ENCODE measurements around the gene GJB2. TPM values are rescaled to one million over a fixed set of nuclear protein-coding genes. Genes with fewer than 3 reads are reported as not detected.

GJB2 gene
- total and polyA plus RNA-seq, 2 experiments from 2014 or later: not detected

DNA sequence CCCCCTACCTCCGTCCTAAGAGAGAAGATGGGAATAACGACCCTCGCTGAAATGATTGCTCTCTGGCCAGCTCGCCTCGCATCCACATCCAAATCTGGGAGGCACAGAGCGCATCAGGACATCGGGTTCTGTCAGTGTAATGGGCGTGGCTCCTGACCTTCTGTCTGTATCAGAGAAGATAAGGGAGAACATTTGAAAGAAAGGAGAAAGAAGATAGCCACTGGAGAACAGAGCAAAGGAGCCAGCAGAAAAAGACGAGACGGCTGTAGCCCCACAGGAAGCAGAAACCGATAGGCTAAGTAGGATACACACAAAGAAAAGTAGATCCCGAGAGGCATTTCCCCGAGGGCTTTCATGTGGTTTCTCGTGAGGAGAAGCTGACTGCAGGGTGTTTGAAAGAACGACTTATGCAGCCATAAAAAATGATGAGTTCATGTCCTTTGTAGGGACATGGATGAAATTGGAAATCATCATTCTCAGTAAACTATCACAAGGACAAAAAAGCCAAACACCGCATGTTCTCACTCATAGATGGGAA, 14.0 kb upstream of the GJB2 start (continued):
- TF ChIP-seq, protein P1, sequence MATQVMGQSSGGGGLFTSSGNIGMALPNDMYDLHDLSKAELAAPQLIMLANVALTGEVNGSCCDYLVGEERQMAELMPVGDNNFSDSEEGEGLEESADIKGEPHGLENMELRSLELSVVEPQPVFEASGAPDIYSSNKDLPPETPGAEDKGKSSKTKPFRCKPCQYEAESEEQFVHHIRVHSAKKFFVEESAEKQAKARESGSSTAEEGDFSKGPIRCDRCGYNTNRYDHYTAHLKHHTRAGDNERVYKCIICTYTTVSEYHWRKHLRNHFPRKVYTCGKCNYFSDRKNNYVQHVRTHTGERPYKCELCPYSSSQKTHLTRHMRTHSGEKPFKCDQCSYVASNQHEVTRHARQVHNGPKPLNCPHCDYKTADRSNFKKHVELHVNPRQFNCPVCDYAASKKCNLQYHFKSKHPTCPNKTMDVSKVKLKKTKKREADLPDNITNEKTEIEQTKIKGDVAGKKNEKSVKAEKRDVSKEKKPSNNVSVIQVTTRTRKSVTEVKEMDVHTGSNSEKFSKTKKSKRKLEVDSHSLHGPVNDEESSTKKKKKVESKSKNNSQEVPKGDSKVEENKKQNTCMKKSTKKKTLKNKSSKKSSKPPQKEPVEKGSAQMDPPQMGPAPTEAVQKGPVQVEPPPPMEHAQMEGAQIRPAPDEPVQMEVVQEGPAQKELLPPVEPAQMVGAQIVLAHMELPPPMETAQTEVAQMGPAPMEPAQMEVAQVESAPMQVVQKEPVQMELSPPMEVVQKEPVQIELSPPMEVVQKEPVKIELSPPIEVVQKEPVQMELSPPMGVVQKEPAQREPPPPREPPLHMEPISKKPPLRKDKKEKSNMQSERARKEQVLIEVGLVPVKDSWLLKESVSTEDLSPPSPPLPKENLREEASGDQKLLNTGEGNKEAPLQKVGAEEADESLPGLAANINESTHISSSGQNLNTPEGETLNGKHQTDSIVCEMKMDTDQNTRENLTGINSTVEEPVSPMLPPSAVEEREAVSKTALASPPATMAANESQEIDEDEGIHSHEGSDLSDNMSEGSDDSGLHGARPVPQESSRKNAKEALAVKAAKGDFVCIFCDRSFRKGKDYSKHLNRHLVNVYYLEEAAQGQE (IDR thresholded peaks at IDR 0.05; ENCODE audit: unreplicated experiment): no peak
- TF ChIP-seq, protein P2, sequence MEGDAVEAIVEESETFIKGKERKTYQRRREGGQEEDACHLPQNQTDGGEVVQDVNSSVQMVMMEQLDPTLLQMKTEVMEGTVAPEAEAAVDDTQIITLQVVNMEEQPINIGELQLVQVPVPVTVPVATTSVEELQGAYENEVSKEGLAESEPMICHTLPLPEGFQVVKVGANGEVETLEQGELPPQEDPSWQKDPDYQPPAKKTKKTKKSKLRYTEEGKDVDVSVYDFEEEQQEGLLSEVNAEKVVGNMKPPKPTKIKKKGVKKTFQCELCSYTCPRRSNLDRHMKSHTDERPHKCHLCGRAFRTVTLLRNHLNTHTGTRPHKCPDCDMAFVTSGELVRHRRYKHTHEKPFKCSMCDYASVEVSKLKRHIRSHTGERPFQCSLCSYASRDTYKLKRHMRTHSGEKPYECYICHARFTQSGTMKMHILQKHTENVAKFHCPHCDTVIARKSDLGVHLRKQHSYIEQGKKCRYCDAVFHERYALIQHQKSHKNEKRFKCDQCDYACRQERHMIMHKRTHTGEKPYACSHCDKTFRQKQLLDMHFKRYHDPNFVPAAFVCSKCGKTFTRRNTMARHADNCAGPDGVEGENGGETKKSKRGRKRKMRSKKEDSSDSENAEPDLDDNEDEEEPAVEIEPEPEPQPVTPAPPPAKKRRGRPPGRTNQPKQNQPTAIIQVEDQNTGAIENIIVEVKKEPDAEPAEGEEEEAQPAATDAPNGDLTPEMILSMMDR (conservative IDR thresholded peaks at IDR 0.05; ENCODE audit: low read depth in 2 of 2): no peak

DNA sequence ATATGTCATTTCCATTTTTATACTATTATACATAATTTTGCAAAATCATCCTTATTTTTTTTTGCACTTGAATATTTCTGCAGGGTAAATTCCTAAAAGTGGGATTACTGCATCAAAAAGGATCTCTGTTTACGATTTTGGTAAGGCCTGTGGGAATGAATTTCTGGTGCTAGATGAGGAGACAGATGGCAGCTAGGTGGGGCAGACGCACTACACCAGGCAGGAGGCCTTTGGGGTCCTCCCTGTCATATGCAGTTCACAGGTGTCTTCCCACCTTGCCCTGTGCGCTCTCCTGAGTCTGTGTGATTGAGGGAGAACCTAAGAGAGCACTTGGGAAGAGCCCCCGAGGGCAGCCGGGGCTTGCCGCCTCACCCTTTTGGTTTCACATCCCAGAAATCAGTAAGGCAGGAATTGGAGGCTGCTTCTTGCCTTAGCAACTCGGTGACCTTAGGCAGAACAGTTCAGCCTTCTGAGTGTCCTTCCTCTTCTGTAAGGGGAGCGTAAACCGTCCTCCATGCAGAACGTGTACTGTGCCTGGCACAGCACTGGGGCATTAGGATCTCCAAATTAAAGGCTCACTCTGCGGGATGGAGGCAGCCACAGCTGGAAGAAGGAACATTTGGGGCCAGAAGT, 13.4 kb upstream of the GJB2 start:
- Mint-ChIP-seq H3K36me3 (ENCODE audit: low read depth) (no peaks in the 10 kb centered on the region), H3K4me3 (no peak overlapping the region), H3K27ac (no peak overlapping the region), H3K27me3 (ENCODE audit: insufficient read depth, low read depth, poor library complexity) (peaks cover 8% of the 10 kb centered on the region), H3K9me3 (peaks cover 5% of the 10 kb centered on the region; the same call in 2 of the 3 replicates), H3K4me1 (no peaks in the 10 kb centered on the region)
- Histone ChIP-seq H3K36me3 (ENCODE audit: insufficient read depth) (no peaks in the 10 kb centered on the region), H3K4me3 (no peak overlapping the region), H3K9me2 (ENCODE audit: insufficient read depth) (no peaks in the 10 kb centered on the region), H2AFZ (0 out of 2 replicates have a peak overlapping the region, but pooled peaks have one; percentile 7), H3K4me1 (ENCODE audit: insufficient read depth) (no peaks in the 10 kb centered on the region), H3K79me2 (replicated peaks; ENCODE audit: insufficient read depth) (no peaks in the 10 kb centered on the region), H3K27me3 (ENCODE audit: insufficient read depth) (no peaks in the 10 kb centered on the region), H3K4me2 (no peak overlapping the region), H3F3A (replicated peaks; ENCODE audit: low read depth) (no peaks in the 10 kb centered on the region), H3K27ac (ENCODE audit: low read depth) (no peak overlapping the region), H4K20me1 (replicated peaks; ENCODE audit: insufficient read depth) (no peaks in the 10 kb centered on the region)
- TF ChIP-seq CREB1 (CRISPR knock-in tag; IDR thresholded peaks at IDR 0.05; ENCODE audit: low read depth): no peak
- TF ChIP-seq, protein P2 (conservative IDR thresholded peaks at IDR 0.05; ENCODE audit: low read depth in 2 of 2): peak; percentile 21 to 52; a peak in 3 of 4 replicates
- DNase-seq (ENCODE audit: low spot score) (peak; percentile 11), ATAC-seq (peak; percentile 45; the same call in 2 of the 3 replicates)
